Lower leg skin (tissue), 3 donors: ENCODE measurements around the gene CCDC158.

Experiments used
- POLR2A ChIP-seq, 2 donors: fragments of 450-650 bp; IDR thresholded peaks; one replicate each; pipeline ENCODE4 v1.6.1; 2016 to 2017; ENCODE audit warnings: antibody characterized with exemption in 2 of 2, mild to moderate bottlenecking in 1 of 2, moderate library complexity in 1 of 2
- TF ChIP-seq, protein P1 (sequence below), 3 donors: fragments of 450-650 bp; IDR thresholded peaks; one replicate each; pipeline ENCODE4 v1.5.1; 2016; ENCODE audit warnings: antibody characterized with exemption in 3 of 3, mild to moderate bottlenecking in 3 of 3, moderate library complexity in 2 of 3

DNA sequence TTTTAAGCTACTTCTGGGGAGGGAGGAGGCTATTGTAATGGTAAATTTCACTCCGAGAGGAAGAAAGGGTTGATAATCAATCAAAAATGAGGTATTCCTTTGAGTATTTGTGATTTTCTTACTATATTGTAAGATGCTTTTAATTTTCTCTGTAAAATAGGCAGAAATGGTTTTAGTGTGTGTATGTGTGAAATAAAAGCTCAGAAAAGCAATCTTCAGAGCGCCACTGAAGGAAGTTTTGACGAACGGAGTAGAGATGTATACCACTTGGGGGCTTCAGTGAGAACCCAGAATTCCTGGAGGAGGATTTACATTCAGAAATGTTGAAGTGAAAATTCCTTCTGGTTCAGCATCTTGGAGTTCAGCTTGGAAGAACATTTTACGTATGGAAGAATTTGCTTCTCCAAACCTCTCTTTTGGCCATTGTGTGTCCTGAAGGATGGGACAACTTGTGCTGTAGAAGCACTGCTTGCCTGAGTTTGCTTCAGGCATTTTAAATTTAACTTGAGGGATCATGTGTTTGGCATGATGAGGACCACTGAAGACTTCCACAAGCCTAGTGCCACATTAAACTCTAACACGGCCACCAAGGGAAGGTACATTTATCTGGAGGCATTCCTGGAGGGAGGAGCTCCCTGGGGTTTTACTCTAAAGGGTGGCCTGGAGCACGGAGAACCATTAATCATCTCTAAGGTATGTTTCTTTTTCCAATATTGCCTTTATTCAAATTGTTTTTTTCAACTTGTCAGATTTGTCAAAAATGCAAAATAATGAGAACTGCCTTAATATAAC lies 14.8 kb upstream of the CCDC158 start:
- TF ChIP-seq, protein P1, sequence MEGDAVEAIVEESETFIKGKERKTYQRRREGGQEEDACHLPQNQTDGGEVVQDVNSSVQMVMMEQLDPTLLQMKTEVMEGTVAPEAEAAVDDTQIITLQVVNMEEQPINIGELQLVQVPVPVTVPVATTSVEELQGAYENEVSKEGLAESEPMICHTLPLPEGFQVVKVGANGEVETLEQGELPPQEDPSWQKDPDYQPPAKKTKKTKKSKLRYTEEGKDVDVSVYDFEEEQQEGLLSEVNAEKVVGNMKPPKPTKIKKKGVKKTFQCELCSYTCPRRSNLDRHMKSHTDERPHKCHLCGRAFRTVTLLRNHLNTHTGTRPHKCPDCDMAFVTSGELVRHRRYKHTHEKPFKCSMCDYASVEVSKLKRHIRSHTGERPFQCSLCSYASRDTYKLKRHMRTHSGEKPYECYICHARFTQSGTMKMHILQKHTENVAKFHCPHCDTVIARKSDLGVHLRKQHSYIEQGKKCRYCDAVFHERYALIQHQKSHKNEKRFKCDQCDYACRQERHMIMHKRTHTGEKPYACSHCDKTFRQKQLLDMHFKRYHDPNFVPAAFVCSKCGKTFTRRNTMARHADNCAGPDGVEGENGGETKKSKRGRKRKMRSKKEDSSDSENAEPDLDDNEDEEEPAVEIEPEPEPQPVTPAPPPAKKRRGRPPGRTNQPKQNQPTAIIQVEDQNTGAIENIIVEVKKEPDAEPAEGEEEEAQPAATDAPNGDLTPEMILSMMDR (IDR thresholded peaks at IDR 0.05) = no peak
- TF ChIP-seq POLR2A (IDR thresholded peaks at IDR 0.05) = no peak
